Cardiac muscle cell (in vitro differentiated cells and primary cell): ENCODE measurements around the gene CEP63. TPM values are rescaled to one million over a fixed set of nuclear protein-coding genes. Genes with fewer than 3 reads are reported as not detected.

Experiments used
- DNase-seq, 2 donors: peaks; one replicate each; pipeline versions ENCODE4 v3.0.0 to v3.0.0-alpha.2; 2010 to 2017; ENCODE audit warnings: low read depth in 1 of 2, low spot score in 1 of 2
- H3K27ac ChIP-seq: fragments of 200-600 bp; sonication (generic); 2 replicates; pipeline ENCODE4 v1.5.1; 2016
- H3K27me3 ChIP-seq: fragments of 200-600 bp; sonication (generic); 2 replicates; pipeline ENCODE4 v1.6.0; 2016; ENCODE audit warnings: control low read depth
- H3K36me3 ChIP-seq: fragments of 200-600 bp; sonication (generic); 2 replicates; pipeline ENCODE4 v1.5.1; 2016; ENCODE audit warnings: control low read depth
- H3K4me1 ChIP-seq: fragments of 200-600 bp; sonication (generic); 2 replicates; pipeline ENCODE4 v1.8.1; 2017; ENCODE audit warnings: low read depth, mild to moderate bottlenecking, mixed run types
- H3K4me3 ChIP-seq: fragments of 200-600 bp; sonication (generic); 2 replicates; pipeline ENCODE4 v1.5.1; 2016; ENCODE audit warnings: mild to moderate bottlenecking
- H3K9me3 ChIP-seq: fragments of 200-600 bp; sonication (generic); 2 replicates; pipeline ENCODE4 v1.5.1; 2017; ENCODE audit warnings: low read depth, mild to moderate bottlenecking, control low read depth
- CTCF ChIP-seq: IDR thresholded peaks from 2 replicates; pipeline ENCODE4 v1.5.1; 2012; ENCODE audit warnings: low read depth, mild to moderate bottlenecking, low read length
- polyA plus RNA-seq: library from polyadenylated mRNA; unstranded; fragments of >200 nt; fragmentation: Nextera tagmentation; extraction: Ambion mirVana; gene quantifications from 2 replicates; pipeline ENCODE4 v1.2.1, GENCODE V29; 2016
- total RNA-seq: library from RNA; depleted of rRNA; stranded (reverse); fragments of >200 nt; gene quantifications from 2 replicates; pipeline ENCODE4 v1.2.3, GENCODE V29; 2016

Gene CEP63
- total and polyA plus RNA-seq, 2 experiments from 2014 or later = 36.6 to 51.2 TPM

GRCh38 chr3:134476306-134476705, 9.6 kb upstream of the CEP63 start:
- Histone ChIP-seq H3K27ac (no peak overlapping the region), H3K4me3 (no peak overlapping the region), H3K27me3 (no peaks in the 10 kb centered on the region), H3K36me3 (peaks cover 18% of the 10 kb centered on the region), H3K4me1 (no peaks in the 10 kb centered on the region), H3K9me3 (no peaks in the 10 kb centered on the region)
- no peak for TF ChIP-seq CTCF
- DNase-seq = no peak

- Histone ChIP-seq H3K4me1 (no peaks in the 10 kb centered on the region), H3K9me3 (no peaks in the 10 kb centered on the region), H3K27ac (no peak overlapping the region), H3K36me3 (peaks cover 25% of the 10 kb centered on the region), H3K27me3 (no peaks in the 10 kb centered on the region), H3K4me3 (no peak overlapping the region)
- no peak for DNase-seq
- no peak for TF ChIP-seq CTCF
Observed at GRCh38 chr3:134477002-134477401, 8.9 kb upstream of the CEP63 start.

GRCh38 chr3:134477938-134478337, 7.9 kb upstream of the CEP63 start:
- H3K36me3 ChIP-seq = peaks cover 32% of the 10 kb centered on the region
- no peak overlapping the region for H3K27ac ChIP-seq
- no peaks in the 10 kb centered on the region for H3K27me3 ChIP-seq
- H3K9me3 ChIP-seq = no peaks in the 10 kb centered on the region
- H3K4me1 ChIP-seq = no peaks in the 10 kb centered on the region
- H3K4me3 ChIP-seq = no peak overlapping the region
- no peak for TF ChIP-seq CTCF
- DNase-seq = no peak

GRCh38 chr3:134480546-134480945, 5.3 kb upstream of the CEP63 start:
- H3K4me3 ChIP-seq = no peak overlapping the region
- no peaks in the 10 kb centered on the region for H3K27me3 ChIP-seq
- H3K4me1 ChIP-seq = peaks cover 7% of the 10 kb centered on the region
- peaks cover 32% of the 10 kb centered on the region for H3K36me3 ChIP-seq
- no peak for TF ChIP-seq CTCF
- H3K27ac ChIP-seq = no peak overlapping the region
- H3K9me3 ChIP-seq = no peaks in the 10 kb centered on the region
- no peak for DNase-seq

- TF ChIP-seq CTCF = no peak
- no peak for DNase-seq
- peaks cover 7% of the 10 kb centered on the region for H3K4me1 ChIP-seq
- no peaks in the 10 kb centered on the region for H3K27me3 ChIP-seq
- no peak overlapping the region for H3K27ac ChIP-seq
- H3K36me3 ChIP-seq = peaks cover 32% of the 10 kb centered on the region
- H3K9me3 ChIP-seq = no peaks in the 10 kb centered on the region
- no peak overlapping the region for H3K4me3 ChIP-seq
Observed at GRCh38 chr3:134481166-134481565, 4.7 kb upstream of the CEP63 start.

- peaks cover 15% of the 10 kb centered on the region for H3K4me1 ChIP-seq
- peaks cover 25% of the 10 kb centered on the region for H3K36me3 ChIP-seq
- H3K27ac ChIP-seq = no peak overlapping the region
- no peak for TF ChIP-seq CTCF
- no peak overlapping the region for H3K4me3 ChIP-seq
- no peaks in the 10 kb centered on the region for H3K9me3 ChIP-seq
- DNase-seq = no peak
- H3K27me3 ChIP-seq = no peaks in the 10 kb centered on the region
Observed at GRCh38 chr3:134482622-134483021, 3.2 kb upstream of the CEP63 start.
